CMK (cell line): ENCODE measurements around the gene GAN.
"Not testable (repeated sequence)": the region's sequence is repeated elsewhere in the genome, so short reads cannot be mapped to it uniquely, and the experiment has no call there.

Experiments
- DNase-seq: peaks from one replicate; pipeline ENCODE4 v3.0.0-alpha.2; 2010; ENCODE audit warnings: low read depth

Gene GAN

DNA sequence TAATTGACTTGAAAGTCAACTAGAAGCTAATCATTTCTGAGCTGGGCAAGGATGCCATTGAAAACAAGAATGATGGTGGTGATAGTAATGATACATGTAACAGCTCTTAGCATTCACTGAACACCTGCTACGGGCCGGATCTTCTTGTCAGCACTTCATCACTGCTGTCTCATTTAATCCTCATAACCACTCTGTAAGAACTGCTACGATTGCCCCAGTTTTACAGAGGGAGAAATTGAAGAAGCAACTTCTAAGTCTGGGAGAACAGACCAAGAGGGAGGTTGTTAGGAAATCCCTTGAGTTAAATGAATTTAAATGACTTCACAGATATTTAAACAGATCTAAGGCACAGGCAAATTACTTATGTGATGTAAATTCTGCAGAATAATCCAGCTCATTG, 7.0 kb upstream of the GAN start:
- no peak for DNase-seq

DNA sequence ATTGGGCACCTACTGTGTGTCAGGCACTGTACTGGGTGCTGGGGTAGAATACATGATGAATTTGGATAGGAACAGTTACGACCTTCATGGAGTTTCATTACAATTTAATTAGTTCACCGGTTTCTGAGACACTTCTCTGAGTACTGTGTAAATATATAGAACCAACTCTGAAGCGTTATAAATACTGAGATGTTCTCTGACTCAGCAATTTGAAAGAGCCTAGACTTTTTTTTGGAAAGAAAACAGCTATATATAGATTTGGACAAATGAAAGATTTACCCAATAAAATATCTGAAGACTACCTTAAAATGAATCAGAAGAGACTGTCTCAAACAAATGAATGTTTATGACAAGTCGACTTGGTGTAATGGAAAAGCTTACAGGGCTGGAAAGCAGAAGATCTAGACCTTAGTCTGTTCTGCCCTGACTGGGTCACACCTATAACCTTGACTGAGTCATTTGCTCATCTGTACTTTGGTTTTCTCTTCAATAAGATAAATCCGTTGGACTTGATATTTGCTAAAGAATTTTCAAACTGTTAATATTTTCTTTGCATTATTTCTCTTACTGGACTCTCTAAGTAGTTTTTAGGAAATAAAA, 4.6 kb upstream of the GAN start:
- no peak for DNase-seq

DNA sequence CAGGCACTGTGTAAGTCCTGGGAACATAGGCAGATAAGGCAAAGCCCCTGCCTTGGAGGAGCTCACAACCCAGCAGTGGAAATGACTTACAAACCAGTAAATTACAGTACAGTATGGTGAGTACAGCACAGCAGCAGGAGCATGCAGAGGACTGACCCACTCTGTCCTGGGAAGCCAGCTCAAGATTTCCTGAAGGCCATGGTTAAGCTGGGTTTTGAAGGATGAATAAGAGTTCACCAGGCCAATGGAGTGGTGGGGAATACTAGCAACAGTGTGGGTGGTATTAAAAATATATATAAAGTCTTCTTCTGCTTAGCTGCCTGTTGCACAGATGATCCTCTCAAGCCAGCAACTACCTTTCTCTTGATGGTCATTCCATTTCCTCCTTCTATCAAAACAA, 3.0 kb upstream of the GAN start:
- no peak for DNase-seq

GRCh38 chr16:81313701-81314602, 810 bp upstream of the GAN start:
- no peak for DNase-seq

DNA sequence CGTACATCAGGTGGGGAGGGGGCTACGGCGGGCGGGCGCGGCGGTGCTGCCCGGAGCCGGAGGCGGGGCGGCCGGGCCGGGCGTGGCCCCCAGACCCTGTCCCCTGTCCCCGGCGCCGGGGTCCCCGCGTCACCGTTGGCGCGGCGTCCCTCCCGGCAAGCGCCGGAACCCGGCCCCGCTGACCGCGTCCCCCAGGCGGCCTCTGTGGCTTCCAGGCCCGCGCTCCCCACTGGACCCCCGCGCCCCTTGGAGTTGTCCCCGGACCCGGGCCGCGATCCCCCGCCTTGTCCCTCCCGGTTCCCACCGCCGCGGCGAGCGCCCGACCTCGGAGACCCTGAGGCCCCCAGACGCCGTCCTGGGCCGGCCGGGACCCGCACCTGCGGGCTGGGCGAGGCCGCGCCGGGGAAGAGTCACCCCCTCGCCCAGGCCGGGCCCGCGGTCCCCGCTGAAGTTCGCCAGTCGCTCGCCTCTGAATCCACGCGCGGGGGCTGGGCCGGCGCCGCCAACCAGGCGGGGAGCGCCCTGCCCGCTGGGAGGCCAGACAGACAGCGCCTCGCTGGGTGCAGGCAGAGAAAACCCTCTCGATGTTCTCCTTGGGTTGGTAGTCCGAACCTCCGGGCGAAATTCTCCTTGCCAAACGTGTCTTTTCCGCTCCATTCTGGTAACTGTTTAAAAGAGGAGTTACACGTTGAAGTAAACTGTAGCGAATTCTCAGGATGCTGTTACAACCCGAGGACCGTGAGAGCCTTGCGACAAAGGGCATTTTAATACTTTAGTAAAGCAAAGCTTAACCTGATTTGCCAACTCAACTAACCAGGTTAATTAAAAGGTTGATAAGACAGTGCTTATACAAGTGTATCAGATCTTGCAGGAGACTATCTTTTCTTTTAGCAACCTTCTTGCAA, 761 bp downstream of the GAN start:
- DNase-seq = no peak

DNA sequence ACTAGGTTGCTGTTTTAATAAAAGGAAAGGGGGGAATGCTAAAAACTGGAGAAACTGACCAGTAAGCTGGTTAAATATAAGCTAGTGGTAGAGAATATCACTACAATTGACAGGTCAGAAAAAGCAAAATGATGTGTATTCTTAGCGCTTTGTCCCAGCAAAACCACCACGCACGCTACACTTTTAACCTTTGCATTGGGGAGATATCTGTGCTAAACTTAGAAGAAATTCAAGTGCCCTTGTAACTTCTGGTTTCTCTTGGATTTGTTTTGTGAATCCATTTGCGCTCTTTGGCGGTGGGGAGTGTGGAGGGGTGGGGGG, 1.4 kb downstream of the GAN start:
- DNase-seq = no peak

DNA sequence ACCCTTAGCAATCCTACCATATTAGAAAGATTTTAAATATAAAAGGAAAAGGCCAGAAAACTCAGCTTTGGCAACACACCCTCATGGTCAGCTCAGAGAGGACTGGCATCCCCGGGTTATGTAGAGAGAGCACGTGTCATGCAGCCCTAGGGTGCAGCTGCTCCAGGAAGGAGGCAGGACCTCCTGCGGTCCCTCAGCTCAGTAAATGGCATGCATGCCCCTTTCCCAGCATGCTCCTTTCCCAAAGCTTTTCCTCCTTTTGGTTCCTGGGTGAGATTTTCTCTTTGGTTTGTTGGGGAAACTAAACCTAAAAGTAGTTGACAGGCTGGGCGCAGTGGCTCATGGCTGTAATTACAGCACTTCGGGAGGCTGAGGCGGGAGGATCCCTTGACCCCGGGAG, 3.9 kb downstream of the GAN start:
- DNase-seq = no peak

DNA sequence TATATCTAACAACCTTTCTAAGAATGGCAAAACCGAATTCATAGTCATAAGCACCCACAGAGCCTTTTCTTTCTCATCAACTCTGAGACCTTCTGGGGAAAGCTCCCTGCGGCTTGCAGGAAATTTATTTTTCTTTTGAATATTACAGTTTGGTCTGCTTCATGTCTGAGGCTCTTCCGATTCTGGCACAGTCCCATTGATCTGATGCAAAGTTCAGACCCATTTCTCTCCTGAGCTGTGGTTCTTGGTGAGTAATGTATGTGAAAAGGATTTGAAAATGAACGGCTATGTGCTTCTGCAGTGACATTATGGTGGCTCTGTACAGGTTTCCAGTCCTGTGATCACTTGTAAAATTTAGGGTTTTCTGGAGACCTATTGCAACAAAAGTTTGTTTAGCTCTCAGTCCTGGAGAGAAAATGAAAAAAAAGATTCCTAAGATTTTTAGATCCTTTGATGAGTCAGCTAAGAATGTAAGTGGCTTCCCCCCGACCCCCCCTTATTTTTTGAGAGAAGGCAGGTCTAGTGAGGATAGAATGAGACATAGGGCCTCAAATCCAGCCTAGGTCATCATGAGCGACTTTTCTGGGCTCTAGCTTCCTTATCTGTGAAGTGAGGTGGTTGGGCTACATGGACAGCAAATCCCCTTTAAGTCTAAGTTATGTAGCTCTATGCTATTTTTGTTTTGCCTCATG, 4.6 kb downstream of the GAN start:
- DNase-seq = no peak

DNA sequence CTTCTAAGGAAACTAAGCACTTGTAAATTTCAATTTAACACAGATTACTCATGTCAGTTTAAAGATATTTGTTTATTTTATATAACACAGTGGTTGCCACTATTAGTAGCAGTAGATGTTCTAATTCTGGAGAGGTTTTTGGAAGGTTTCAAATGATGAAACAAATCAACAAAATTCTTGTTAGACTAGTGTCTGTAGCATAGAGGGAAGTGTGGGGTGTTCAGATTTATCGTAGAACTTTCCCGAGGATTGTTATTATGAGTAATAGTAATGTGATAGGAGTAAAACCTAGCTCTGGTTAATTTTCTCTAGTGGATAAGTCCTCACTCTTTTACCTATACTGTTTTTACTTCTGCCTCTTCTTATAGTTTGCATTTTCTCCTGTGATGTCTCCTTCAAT, 6.3 kb downstream of the GAN start:
- no peak for DNase-seq

GRCh38 chr16:81321536-81321935, 6.8 kb downstream of the GAN start:
- no peak for DNase-seq

GRCh38 chr16:81324808-81325207, 10.0 kb downstream of the GAN start:
- no peak for DNase-seq

GRCh38 chr16:81327011-81327410, 12.2 kb downstream of the GAN start:
- DNase-seq = no peak

- DNase-seq = no peak
Observed at GRCh38 chr16:81327447-81328196, 12.9 kb downstream of the GAN start.

- no peak for DNase-seq
Observed at GRCh38 chr16:81329947-81330346, 15.2 kb downstream of the GAN start.

- no peak for DNase-seq
Observed at GRCh38 chr16:81333356-81333755, 18.6 kb downstream of the GAN start.

DNA sequence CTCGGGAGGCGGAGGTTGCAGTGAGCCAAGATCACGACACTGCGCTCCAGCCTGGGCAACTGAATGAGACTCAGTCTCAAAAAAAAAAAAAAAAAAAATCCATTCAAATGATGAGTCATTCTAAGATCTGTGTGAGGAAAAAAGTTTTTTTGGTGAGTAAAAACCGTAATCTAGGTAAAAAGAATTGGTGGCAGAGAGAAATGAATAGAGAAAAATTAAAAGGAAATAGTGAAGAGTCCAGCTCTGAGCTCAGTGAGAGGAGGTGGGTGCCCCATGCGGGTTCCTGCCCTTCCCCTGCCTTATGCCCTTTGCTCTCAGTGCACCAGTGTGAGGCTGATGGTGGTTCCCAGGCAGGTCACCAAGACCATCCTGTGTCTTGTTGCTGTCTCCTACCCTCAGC, 20.9 kb downstream of the GAN start:
- DNase-seq = no peak

DNA sequence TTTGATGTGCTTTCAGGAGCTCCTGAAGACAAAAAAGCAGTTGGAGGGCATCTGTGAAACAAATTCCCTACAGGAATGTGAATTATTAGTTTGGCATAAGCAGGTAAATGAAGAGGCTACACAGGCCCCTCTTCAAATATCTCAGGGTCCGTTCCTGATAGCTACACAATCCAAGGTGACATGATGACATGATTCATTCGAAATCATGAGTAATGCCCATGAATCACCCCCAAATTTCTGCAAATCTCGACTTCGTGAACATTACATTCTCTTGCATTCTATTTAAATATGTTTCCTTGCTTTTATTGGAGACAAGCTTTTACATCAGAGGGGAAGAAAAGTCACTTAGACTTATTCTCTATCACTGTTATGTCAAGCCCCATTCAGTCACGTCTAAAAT, 22.3 kb downstream of the GAN start:
- no peak for DNase-seq

DNA sequence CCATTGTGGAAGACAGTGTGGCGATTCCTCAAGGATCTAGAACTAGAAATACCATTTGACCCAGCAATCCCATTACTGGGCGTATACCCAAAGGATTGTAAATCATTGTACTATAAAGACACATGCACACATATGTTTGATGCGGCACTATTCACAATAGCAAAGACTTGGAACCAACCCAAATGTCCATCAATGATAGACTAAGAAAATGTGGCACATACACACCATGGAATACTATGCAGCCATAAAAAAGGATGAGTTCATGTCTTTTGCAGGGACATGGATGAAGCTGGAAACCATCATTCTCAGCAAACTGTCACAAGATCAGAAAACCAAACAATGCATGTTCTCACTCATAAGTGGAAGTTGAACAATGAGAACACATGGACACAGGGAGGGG, 30.4 kb downstream of the GAN start:
- not testable (repeated sequence) for DNase-seq

- DNase-seq = no peak
Observed at GRCh38 chr16:81347425-81347824, 32.7 kb downstream of the GAN start.

DNA sequence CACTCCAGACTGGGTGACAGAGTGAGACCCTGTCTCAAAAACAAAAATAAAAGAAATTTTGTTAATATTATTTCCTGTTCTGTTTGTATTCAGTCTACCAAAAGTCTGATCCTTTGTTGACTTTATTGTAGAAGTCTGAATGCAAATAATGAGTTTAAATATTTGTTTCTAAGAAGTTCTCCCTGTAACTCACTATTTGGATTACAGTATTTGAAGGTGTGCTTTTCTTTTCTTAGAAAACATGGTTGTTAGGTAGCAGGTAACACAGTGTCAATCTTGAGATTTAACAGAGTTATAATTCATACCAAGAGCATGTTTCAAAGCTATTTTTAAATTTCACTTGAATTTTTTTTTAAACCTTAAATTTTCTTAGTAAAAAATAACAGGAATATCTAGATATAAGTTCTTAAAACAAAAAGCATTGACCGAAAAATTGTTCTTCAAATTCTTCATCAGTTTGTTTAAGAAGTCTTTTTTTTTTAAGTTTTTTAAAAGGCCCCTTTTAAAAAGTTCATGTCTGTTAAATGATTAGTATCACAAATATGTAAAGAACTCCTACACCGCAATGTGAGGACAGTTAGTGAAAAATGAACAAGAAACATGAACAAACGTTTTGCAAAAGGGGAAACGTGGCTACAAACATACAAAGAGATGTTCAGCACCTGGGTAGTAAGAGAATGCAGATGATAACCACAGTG, 35.0 kb downstream of the GAN start:
- DNase-seq = no peak

GRCh38 chr16:81350306-81350615, 35.5 kb downstream of the GAN start:
- no peak for DNase-seq
